GM18517 (cell line): ENCODE data around the gene KRT81.
"Not testable (repeated sequence)": the region's sequence is repeated elsewhere in the genome, so short reads cannot be mapped to it uniquely, and the experiment has no call there.

Experiments
- ATAC-seq: cut with Tn5 transposase; IDR thresholded peaks from one replicate; pipeline ENCODE4 v1.9.1; 2021; ENCODE audit warnings: mild to moderate bottlenecking, moderate library complexity; ENCODE audit not compliant: unreplicated experiment

KRT81 gene

GRCh38 chr12:52278575-52279421 is 12.5 kb downstream of the KRT81 start:
- no peak for ATAC-seq

GRCh38 chr12:52277486-52278245 is 13.7 kb downstream of the KRT81 start:
- no peak for ATAC-seq

GRCh38 chr12:52275686-52276085 is 15.6 kb downstream of the KRT81 start:
- no peak for ATAC-seq

- ATAC-seq, result no peak
Observed at GRCh38 chr12:52274521-52275120, 16.7 kb downstream of the KRT81 start, which contains the start of gene KRT86. Gene KRT86 (plus strand): TSS chr12:52274645. CDS start chr12:52301917, 27,272 bp downstream.

GRCh38 chr12:52271158-52271557 is 20.2 kb downstream of the KRT81 start:
- ATAC-seq, result no peak

- no peak for ATAC-seq
Observed at GRCh38 chr12:52270541-52271070, 20.7 kb downstream of the KRT81 start.

GRCh38 chr12:52268212-52268611 is 23.1 kb downstream of the KRT81 start:
- ATAC-seq, result no peak

GRCh38 chr12:52267699-52268098 is 23.6 kb downstream of the KRT81 start:
- ATAC-seq, result no peak

GRCh38 chr12:52267266-52267665 is 24.1 kb downstream of the KRT81 start:
- ATAC-seq, result no peak

GRCh38 chr12:52266514-52266913 is 24.8 kb downstream of the KRT81 start:
- no peak for ATAC-seq

GRCh38 chr12:52264435-52264825 is 26.9 kb downstream of the KRT81 start:
- no peak for ATAC-seq

GRCh38 chr12:52263761-52264434 is 27.4 kb downstream of the KRT81 start:
- ATAC-seq, result no peak

- no peak for ATAC-seq
Observed at GRCh38 chr12:52262286-52262685, 29.0 kb downstream of the KRT81 start.

- ATAC-seq, result no peak
Observed at GRCh38 chr12:52261208-52261484, 30.2 kb downstream of the KRT81 start.

GRCh38 chr12:52260361-52261207 is 30.8 kb downstream of the KRT81 start:
- no peak for ATAC-seq

GRCh38 chr12:52259657-52260243 is 31.6 kb downstream of the KRT81 start:
- ATAC-seq, result no peak

GRCh38 chr12:52258335-52258901 is 32.9 kb downstream of the KRT81 start:
- ATAC-seq, result no peak

GRCh38 chr12:52257922-52258321 is 33.4 kb downstream of the KRT81 start:
- ATAC-seq, result not testable (repeated sequence)

- no peak for ATAC-seq
Observed at GRCh38 chr12:52257074-52257551, 34.2 kb downstream of the KRT81 start.
